ENCODE measurements around the gene GUCA2A. TPM values are rescaled to one million over a fixed set of nuclear protein-coding genes. Genes with fewer than 3 reads are reported as not detected.

The GUCA2A gene
- total and polyA plus RNA-seq, 2 of the 8 experiments (the other 6 are each of a cell fraction or from before 2014, with no cell fraction given): not detected

DNA sequence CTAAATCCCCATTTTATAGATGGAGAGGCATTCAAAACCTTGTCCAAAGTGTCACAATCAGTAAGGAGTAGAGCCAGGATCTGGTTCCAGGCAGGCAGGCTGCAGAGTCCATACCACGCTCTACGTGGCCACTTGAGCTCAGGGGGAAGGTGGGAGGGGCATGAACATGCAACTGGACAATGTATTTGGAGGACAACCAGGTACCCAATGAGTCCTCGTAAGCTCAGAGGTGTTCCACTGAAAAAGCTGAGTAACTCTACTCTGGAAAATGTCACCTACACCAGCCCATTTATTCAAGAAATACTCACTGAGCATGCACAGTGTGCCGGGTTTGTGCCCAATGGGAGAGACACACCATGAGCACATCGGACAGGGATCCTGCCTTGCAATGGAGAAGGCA, 22.6 kb downstream of the GUCA2A start (continued):
- no peak for TF ChIP-seq ATF2 (IDR thresholded peaks at IDR 0.05; ENCODE audit: low read length)
- TF ChIP-seq MAFK (IDR thresholded peaks at IDR 0.05; ENCODE audit: low read depth, low read length): no peak
- no peak for TF ChIP-seq SP2 (IDR thresholded peaks at IDR 0.05; ENCODE audit: low read length)
- no peak for TF ChIP-seq HDAC6 (IDR thresholded peaks at IDR 0.05; ENCODE audit: low read depth, low read length)
- no peak for TF ChIP-seq SUZ12 (IDR thresholded peaks at IDR 0.05; ENCODE audit: low read length)

Measured in H1 (cell line).